Omental fat pad (tissue), 4 donors: ENCODE data around the gene PSMF1. TPM values are rescaled to one million over a fixed set of nuclear protein-coding genes. Genes with fewer than 3 reads are reported as not detected.

ENCODE experiments used
- ATAC-seq: fragments of 150-250 bp; one replicate; pipeline ENCODE4 v1.9.1; 2016; ENCODE audit warnings: mild to moderate bottlenecking, moderate library complexity; ENCODE audit not compliant: low FRiP score
- DNase-seq: peaks from one replicate; pipeline ENCODE4 v3.0.0-alpha.2; 2019; ENCODE audit warnings: low spot score
- CTCF ChIP-seq, 3 donors: fragments of 450-650 bp; IDR thresholded peaks; one replicate each; pipeline ENCODE4 v1.5.1; 2016 to 2017; ENCODE audit warnings: antibody characterized with exemption in 3 of 3, mild to moderate bottlenecking in 3 of 3, moderate library complexity in 2 of 3
- total RNA-seq, 4 donors: library from RNA; depleted of rRNA; stranded (reverse); fragments of >200 nt; gene quantifications; one replicate each; pipeline ENCODE4 v1.1.0, GENCODE V29; 2016

Gene PSMF1
- total RNA-seq, 4 donors from 2014 or later, result 60.9 to 140 (median 74.6) TPM

- no peak for DNase-seq
- ATAC-seq, result no peak
- TF ChIP-seq CTCF (IDR thresholded peaks at IDR 0.05), result no peak
Measured at GRCh38 chr20:1160991-1161390, 42.6 kb downstream of the PSMF1 start.

GRCh38 chr20:1163105-1163504 is 44.7 kb downstream of the PSMF1 start:
- TF ChIP-seq CTCF (IDR thresholded peaks at IDR 0.05), result no peak
- no peak for ATAC-seq
- no peak for DNase-seq

GRCh38 chr20:1163653-1164052 is 45.3 kb downstream of the PSMF1 start:
- no peak for TF ChIP-seq CTCF (IDR thresholded peaks at IDR 0.05)
- ATAC-seq (no peak), DNase-seq (no peak)

GRCh38 chr20:1164871-1165270 is 46.5 kb downstream of the PSMF1 start:
- no peak for DNase-seq
- TF ChIP-seq CTCF (IDR thresholded peaks at IDR 0.05), result no peak
- no peak for ATAC-seq

- no peak for TF ChIP-seq CTCF (IDR thresholded peaks at IDR 0.05)
- no peak for DNase-seq
- ATAC-seq, result no peak
Measured at GRCh38 chr20:1165521-1165920, 47.1 kb downstream of the PSMF1 start.

GRCh38 chr20:1165941-1166340 is 47.5 kb downstream of the PSMF1 start:
- no peak for DNase-seq
- no peak for ATAC-seq
- no peak for TF ChIP-seq CTCF (IDR thresholded peaks at IDR 0.05)

- TF ChIP-seq CTCF (IDR thresholded peaks at IDR 0.05), result no peak
- DNase-seq (no peak), ATAC-seq (no peak)
Measured at GRCh38 chr20:1166948-1167720, 48.7 kb downstream of the PSMF1 start.
